NB4 (cell line): ENCODE measurements around the gene PRM2.

Experiments
- POLR2A ChIP-seq: IDR thresholded peaks from 2 replicates; pipeline ENCODE4 v1.6.1; 2011; ENCODE audit warnings: mild to moderate bottlenecking; ENCODE audit not compliant: insufficient read length; ENCODE audit errors: extremely low read depth
- TF ChIP-seq, protein P1 (sequence below): IDR thresholded peaks from one replicate; pipeline ENCODE4 v1.5.1; 2012; ENCODE audit warnings: low read depth, low read length

DNA sequence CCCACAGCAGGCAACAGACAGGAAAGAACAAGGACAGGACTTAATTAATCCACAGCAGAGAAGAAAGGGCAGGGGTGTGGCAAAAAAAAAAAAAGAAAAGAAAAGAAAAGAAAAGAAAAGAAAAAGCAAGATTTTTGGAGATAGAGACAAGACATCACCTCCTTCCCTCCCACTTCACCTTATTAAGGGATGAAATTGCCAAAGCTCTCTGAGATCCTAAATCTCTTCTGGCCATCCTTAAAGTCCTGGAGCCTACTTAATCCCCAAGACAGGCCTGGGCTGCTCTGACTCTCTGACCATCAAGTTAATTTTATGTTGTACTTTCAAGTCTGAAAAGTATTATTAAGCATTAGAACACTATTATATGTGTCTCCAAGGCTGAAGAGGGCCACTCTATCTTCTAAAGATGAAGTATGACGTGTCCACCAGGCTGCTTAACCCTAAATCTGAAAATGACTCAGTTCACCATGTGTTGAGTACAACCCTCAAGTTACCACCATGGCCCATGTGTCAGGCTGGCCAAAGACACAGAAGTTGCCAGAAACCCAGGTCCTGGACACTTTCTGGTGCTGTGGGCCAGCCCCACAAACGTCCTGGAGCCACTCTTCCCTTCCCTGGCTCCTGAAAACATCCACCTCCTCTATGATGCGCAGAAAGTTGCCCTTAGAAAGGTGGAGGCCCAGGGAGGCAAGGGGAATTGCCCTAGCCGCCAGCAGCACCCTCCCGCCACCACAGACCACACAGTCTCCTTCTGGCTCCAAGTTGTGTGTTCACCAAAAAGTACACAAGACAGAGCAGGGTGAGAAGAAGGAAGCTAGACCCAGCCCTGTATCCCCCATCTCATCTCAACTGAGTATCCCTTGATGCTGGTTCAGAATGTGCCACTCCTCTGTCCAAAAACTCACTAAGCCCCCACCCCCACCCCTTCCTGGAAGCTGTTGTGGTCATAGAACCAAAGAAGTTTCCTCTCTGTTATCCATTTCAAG, 23.0 kb downstream of the PRM2 start:
- TF ChIP-seq, protein P1, sequence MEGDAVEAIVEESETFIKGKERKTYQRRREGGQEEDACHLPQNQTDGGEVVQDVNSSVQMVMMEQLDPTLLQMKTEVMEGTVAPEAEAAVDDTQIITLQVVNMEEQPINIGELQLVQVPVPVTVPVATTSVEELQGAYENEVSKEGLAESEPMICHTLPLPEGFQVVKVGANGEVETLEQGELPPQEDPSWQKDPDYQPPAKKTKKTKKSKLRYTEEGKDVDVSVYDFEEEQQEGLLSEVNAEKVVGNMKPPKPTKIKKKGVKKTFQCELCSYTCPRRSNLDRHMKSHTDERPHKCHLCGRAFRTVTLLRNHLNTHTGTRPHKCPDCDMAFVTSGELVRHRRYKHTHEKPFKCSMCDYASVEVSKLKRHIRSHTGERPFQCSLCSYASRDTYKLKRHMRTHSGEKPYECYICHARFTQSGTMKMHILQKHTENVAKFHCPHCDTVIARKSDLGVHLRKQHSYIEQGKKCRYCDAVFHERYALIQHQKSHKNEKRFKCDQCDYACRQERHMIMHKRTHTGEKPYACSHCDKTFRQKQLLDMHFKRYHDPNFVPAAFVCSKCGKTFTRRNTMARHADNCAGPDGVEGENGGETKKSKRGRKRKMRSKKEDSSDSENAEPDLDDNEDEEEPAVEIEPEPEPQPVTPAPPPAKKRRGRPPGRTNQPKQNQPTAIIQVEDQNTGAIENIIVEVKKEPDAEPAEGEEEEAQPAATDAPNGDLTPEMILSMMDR, result no peak
- TF ChIP-seq POLR2A, result no peak
